ENCODE measurements around the gene REC8.

The REC8 gene

GRCh38 chr14:24159777-24160498 lies 11.9 kb upstream of the REC8 start:
- no peak overlapping the region for H2BK5ac ChIP-seq (ENCODE audit: low read length)
- no peak overlapping the region for H2BK15ac ChIP-seq (replicated peaks; ENCODE audit: low read depth)
- H3K27ac ChIP-seq (ENCODE audit: low read depth, low read length): no peak overlapping the region
- H3K79me1 ChIP-seq (ENCODE audit: low read length): peaks cover 2% of the 10 kb centered on the region
- no peak overlapping the region for H3K56ac ChIP-seq (ENCODE audit: low read length)
- no peaks in the 10 kb centered on the region for H3K27me3 ChIP-seq (ENCODE audit: insufficient read depth, low read length, poor library complexity)
- H3K4ac ChIP-seq (ENCODE audit: low read depth, low read length): no peak overlapping the region
- no peak overlapping the region for H3K23ac ChIP-seq (ENCODE audit: low read length)
- H2BK120ac ChIP-seq (ENCODE audit: low read depth, low read length): no peak overlapping the region
- no peak overlapping the region for H3K18ac ChIP-seq (ENCODE audit: low read length)
- no peaks in the 10 kb centered on the region for H3K79me2 ChIP-seq (ENCODE audit: control insufficient read depth, insufficient read depth, low read length)
- no peak for DNase-seq
- H3K4me1 ChIP-seq (ENCODE audit: control insufficient read depth, low read depth, low read length): peaks cover 5% of the 10 kb centered on the region
- H3K4me2 ChIP-seq (ENCODE audit: low read length): no peak overlapping the region
- peaks cover 27% of the 10 kb centered on the region for H3K36me3 ChIP-seq (ENCODE audit: control insufficient read depth, insufficient read depth, low read length)
- no peak overlapping the region for H4K8ac ChIP-seq (ENCODE audit: low read depth, low read length)
- no peak overlapping the region for H3K9ac ChIP-seq (ENCODE audit: low read length)
- WGBS (ENCODE audit: extremely low coverage, insufficient coverage, low lambda C conversion rate): no CpG with 5 or more reads among the region's 11 CpGs
- no peak overlapping the region for H4K5ac ChIP-seq (ENCODE audit: low read length)
- H2AK5ac ChIP-seq (ENCODE audit: low read length): no peak overlapping the region
- H3K4me3 ChIP-seq (ENCODE audit: low read length): no peak overlapping the region

- Histone ChIP-seq H3K23ac (ENCODE audit: low read length) (no peak overlapping the region), H2BK5ac (ENCODE audit: low read length) (no peak overlapping the region), H2BK120ac (ENCODE audit: low read depth, low read length) (no peak overlapping the region), H3K27me3 (ENCODE audit: insufficient read depth, low read length, poor library complexity) (no peaks in the 10 kb centered on the region), H2BK15ac (replicated peaks; ENCODE audit: low read depth) (no peak overlapping the region), H3K56ac (ENCODE audit: low read length) (no peak overlapping the region), H2AK5ac (ENCODE audit: low read length) (no peak overlapping the region), H3K79me1 (ENCODE audit: low read length) (peaks cover 2% of the 10 kb centered on the region), H3K36me3 (ENCODE audit: control insufficient read depth, insufficient read depth, low read length) (peaks cover 26% of the 10 kb centered on the region), H3K79me2 (ENCODE audit: control insufficient read depth, insufficient read depth, low read length) (no peaks in the 10 kb centered on the region), H4K8ac (ENCODE audit: low read depth, low read length) (no peak overlapping the region), H4K5ac (ENCODE audit: low read length) (no peak overlapping the region), H3K18ac (ENCODE audit: low read length) (no peak overlapping the region), H3K4me2 (ENCODE audit: low read length) (no peak overlapping the region), H3K9ac (ENCODE audit: low read length) (no peak overlapping the region), H3K27ac (ENCODE audit: low read depth, low read length) (no peak overlapping the region), H3K4ac (ENCODE audit: low read depth, low read length) (no peak overlapping the region), H3K4me3 (ENCODE audit: low read length) (no peak overlapping the region), H3K4me1 (ENCODE audit: control insufficient read depth, low read depth, low read length) (peaks cover 5% of the 10 kb centered on the region)
- no peak for DNase-seq
- no CpG with 5 or more reads among the region's 4 CpGs for WGBS (ENCODE audit: extremely low coverage, insufficient coverage, low lambda C conversion rate)
These were observed 11.4 kb upstream of the REC8 start for GRCh38 chr14:24160499-24160849.

GRCh38 chr14:24160850-24161804 lies 10.8 kb upstream of the REC8 start, which contains the start of gene IRF9:
Gene IRF9 (plus strand): TSS chr14:24161265. CDS start chr14:24162145, 880 bp downstream.
- no peak within 1 kb of the TSS for H3K27ac ChIP-seq (ENCODE audit: low read depth, low read length)
- no peak within 1 kb of the TSS for H3K4me3 ChIP-seq (ENCODE audit: low read length)
- WGBS (ENCODE audit: extremely low coverage, insufficient coverage, low lambda C conversion rate): no CpG with 5 or more reads among the region's 12 CpGs

DNA sequence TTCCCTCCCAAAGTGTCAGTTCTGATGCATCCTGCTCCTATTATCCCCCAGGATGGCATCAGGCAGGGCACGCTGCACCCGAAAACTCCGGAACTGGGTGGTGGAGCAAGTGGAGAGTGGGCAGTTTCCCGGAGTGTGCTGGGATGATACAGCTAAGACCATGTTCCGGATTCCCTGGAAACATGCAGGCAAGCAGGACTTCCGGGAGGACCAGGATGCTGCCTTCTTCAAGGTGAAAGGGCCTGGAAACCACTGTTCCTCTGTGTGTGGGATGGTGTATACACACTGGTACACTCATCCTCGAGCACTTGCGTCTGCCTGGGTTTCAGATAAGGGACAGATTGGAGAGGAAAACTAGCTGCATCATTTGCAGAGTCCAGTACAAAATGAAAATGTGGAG lies 9.8 kb upstream of the REC8 start:
- peaks cover 18% of the 10 kb centered on the region for H3K36me3 ChIP-seq (ENCODE audit: control insufficient read depth, insufficient read depth, low read length)

More at GRCh38 chr14:24160850-24161804, 10.8 kb upstream of the REC8 start, which contains the start of gene IRF9:
- Histone ChIP-seq H4K5ac (ENCODE audit: low read length) (no peak within 1 kb of the TSS), H3K27me3 (ENCODE audit: insufficient read depth, low read length, poor library complexity) (no peaks in the 10 kb centered on the region), H3K4me1 (ENCODE audit: control insufficient read depth, low read depth, low read length) (peaks cover 5% of the 10 kb centered on the region), H3K56ac (ENCODE audit: low read length) (peak within 1 kb of the TSS; percentile 93), H3K79me1 (ENCODE audit: low read length) (peaks cover 2% of the 10 kb centered on the region), H3K79me2 (ENCODE audit: control insufficient read depth, insufficient read depth, low read length) (no peaks in the 10 kb centered on the region), H3K18ac (ENCODE audit: low read length) (no peak within 1 kb of the TSS), H3K4me2 (ENCODE audit: low read length) (peak within 1 kb of the TSS; percentile 38), H3K9ac (ENCODE audit: low read length) (peak within 1 kb of the TSS; percentile 74), H3K4ac (ENCODE audit: low read depth, low read length) (peak within 1 kb of the TSS; percentile 44), H3K23ac (ENCODE audit: low read length) (no peak within 1 kb of the TSS), H2BK120ac (ENCODE audit: low read depth, low read length) (no peak within 1 kb of the TSS), H4K8ac (ENCODE audit: low read depth, low read length) (no peak within 1 kb of the TSS), H2AK5ac (ENCODE audit: low read length) (peak within 1 kb of the TSS; percentile 93), H2BK15ac (replicated peaks; ENCODE audit: low read depth) (no peak within 1 kb of the TSS), H2BK5ac (ENCODE audit: low read length) (peak within 1 kb of the TSS; percentile 39), H3K36me3 (ENCODE audit: control insufficient read depth, insufficient read depth, low read length) (peaks cover 22% of the 10 kb centered on the region)
- peak; percentile 98 for DNase-seq

GRCh38 chr14:24164518-24164991 lies 7.3 kb upstream of the REC8 start:
- no peaks in the 10 kb centered on the region for H3K27me3 ChIP-seq (ENCODE audit: insufficient read depth, low read length, poor library complexity)
- no peak for DNase-seq
- H3K4ac ChIP-seq (ENCODE audit: low read depth, low read length): no peak overlapping the region
- H2BK15ac ChIP-seq (replicated peaks; ENCODE audit: low read depth): no peak overlapping the region
- no peak overlapping the region for H4K5ac ChIP-seq (ENCODE audit: low read length)
- H3K23ac ChIP-seq (ENCODE audit: low read length): no peak overlapping the region
- peaks cover 5% of the 10 kb centered on the region for H3K4me1 ChIP-seq (ENCODE audit: control insufficient read depth, low read depth, low read length)
- no peak overlapping the region for H3K4me3 ChIP-seq (ENCODE audit: low read length)
- H3K4me2 ChIP-seq (ENCODE audit: low read length): no peak overlapping the region
- H3K79me1 ChIP-seq (ENCODE audit: low read length): peaks cover 2% of the 10 kb centered on the region
- H3K27ac ChIP-seq (ENCODE audit: low read depth, low read length): no peak overlapping the region
- no peak overlapping the region for H2BK5ac ChIP-seq (ENCODE audit: low read length)
- H3K56ac ChIP-seq (ENCODE audit: low read length): no peak overlapping the region
- no peak overlapping the region for H2AK5ac ChIP-seq (ENCODE audit: low read length)
- WGBS (ENCODE audit: extremely low coverage, insufficient coverage, low lambda C conversion rate): no CpG with 5 or more reads among the region's 14 CpGs
- H3K9ac ChIP-seq (ENCODE audit: low read length): no peak overlapping the region
- no peaks in the 10 kb centered on the region for H3K79me2 ChIP-seq (ENCODE audit: control insufficient read depth, insufficient read depth, low read length)
- H4K8ac ChIP-seq (ENCODE audit: low read depth, low read length): no peak overlapping the region
- peaks cover 11% of the 10 kb centered on the region for H3K36me3 ChIP-seq (ENCODE audit: control insufficient read depth, insufficient read depth, low read length)
- H3K18ac ChIP-seq (ENCODE audit: low read length): no peak overlapping the region
- H2BK120ac ChIP-seq (ENCODE audit: low read depth, low read length): no peak overlapping the region

More for the DNA sequence above, 9.8 kb upstream of the REC8 start:
- Histone ChIP-seq H3K56ac (ENCODE audit: low read length) (peak overlapping the region; percentile 67), H2AK5ac (ENCODE audit: low read length) (no peak overlapping the region), H3K9ac (ENCODE audit: low read length) (peak overlapping the region; percentile 74), H2BK120ac (ENCODE audit: low read depth, low read length) (no peak overlapping the region), H3K4me1 (ENCODE audit: control insufficient read depth, low read depth, low read length) (peaks cover 5% of the 10 kb centered on the region), H3K23ac (ENCODE audit: low read length) (no peak overlapping the region), H4K5ac (ENCODE audit: low read length) (no peak overlapping the region), H2BK15ac (replicated peaks; ENCODE audit: low read depth) (no peak overlapping the region), H2BK5ac (ENCODE audit: low read length) (no peak overlapping the region), H3K4me3 (ENCODE audit: low read length) (no peak overlapping the region), H3K4me2 (ENCODE audit: low read length) (no peak overlapping the region), H3K79me2 (ENCODE audit: control insufficient read depth, insufficient read depth, low read length) (no peaks in the 10 kb centered on the region), H4K8ac (ENCODE audit: low read depth, low read length) (no peak overlapping the region), H3K4ac (ENCODE audit: low read depth, low read length) (no peak overlapping the region), H3K79me1 (ENCODE audit: low read length) (peaks cover 2% of the 10 kb centered on the region), H3K27me3 (ENCODE audit: insufficient read depth, low read length, poor library complexity) (no peaks in the 10 kb centered on the region), H3K27ac (ENCODE audit: low read depth, low read length) (no peak overlapping the region), H3K18ac (ENCODE audit: low read length) (no peak overlapping the region)
- no CpG with 5 or more reads among the region's 8 CpGs for WGBS (ENCODE audit: extremely low coverage, insufficient coverage, low lambda C conversion rate)
- DNase-seq: no peak

Measured in mesendoderm (in vitro differentiated cells).